ENCODE measurements around the gene YTHDC1. TPM values are rescaled to one million over a fixed set of nuclear protein-coding genes. Genes with fewer than 3 reads are reported as not detected.

The YTHDC1 gene
- total and polyA plus RNA-seq, 2 of the 8 experiments (the other 6 are each of a cell fraction or from before 2014, with no cell fraction given), result 25.7 to 89.5 TPM

- TF ChIP-seq BRCA1 (IDR thresholded peaks at IDR 0.05; ENCODE audit: low read depth, low read length), result no peak
- TF ChIP-seq HDAC6 (IDR thresholded peaks at IDR 0.05; ENCODE audit: low read depth, low read length), result no peak
Observed at GRCh38 chr4:68366600-68366999, 16.7 kb upstream of the YTHDC1 start (continued).

Measured in H1 (cell line).